ENCODE data around the gene TMEM35A. TPM values are rescaled to one million over a fixed set of nuclear protein-coding genes. Genes with fewer than 3 reads are reported as not detected.
"Not testable (repeated sequence)": the region's sequence is repeated elsewhere in the genome, so short reads cannot be mapped to it uniquely, and the experiment has no call there.

Gene TMEM35A
- polyA plus RNA-seq, 1 experiment, result 2.3 TPM

- peak within 1 kb of the TSS; percentile 56 for H3K4me3 ChIP-seq (ENCODE audit: low read depth, low read length)
- CTCF ChIA-PET, result no interaction called here
- H3K36me3 ChIP-seq (ENCODE audit: control insufficient read depth, insufficient read depth, low read length), result no peaks in the 10 kb centered on the region
- POLR2A ChIA-PET, result no interaction called here
- no peak for DNase-seq (ENCODE audit: low read depth)
- TF ChIP-seq CTCF (IDR thresholded peaks at IDR 0.05; ENCODE audit: insufficient read depth, low read depth, low read length), result no peak
- no peaks in the 10 kb centered on the region for H3K27me3 ChIP-seq (ENCODE audit: control insufficient read depth, insufficient read depth, low read length)
Measured at GRCh38 chrX:101051549-101052302, 27.0 kb upstream of the TMEM35A start, which contains the start of gene TRMT2B. TRMT2B (minus strand) TSS chrX:101052111; CDS start chrX:101042289, 9,822 bp downstream.

GRCh38 chrX:101056551-101056950 lies 22.1 kb upstream of the TMEM35A start:
- DNase-seq (ENCODE audit: low read depth); POLR2A ChIA-PET; H3K4me3 ChIP-seq (ENCODE audit: low read depth, low read length); H3K36me3 ChIP-seq (ENCODE audit: control insufficient read depth, insufficient read depth, low read length); H3K27me3 ChIP-seq (ENCODE audit: control insufficient read depth, insufficient read depth, low read length); CTCF ChIA-PET: not testable (repeated sequence)

GRCh38 chrX:101057093-101057714 lies 21.5 kb upstream of the TMEM35A start:
- no peak for DNase-seq (ENCODE audit: low read depth)
- ChIA-PET POLR2A (no interaction called here), CTCF (no interaction called here)
- no peak for TF ChIP-seq CTCF (IDR thresholded peaks at IDR 0.05; ENCODE audit: insufficient read depth, low read depth, low read length)
- Histone ChIP-seq H3K4me3 (ENCODE audit: low read depth, low read length) (no peak overlapping the region), H3K36me3 (ENCODE audit: control insufficient read depth, insufficient read depth, low read length) (no peaks in the 10 kb centered on the region), H3K27me3 (ENCODE audit: control insufficient read depth, insufficient read depth, low read length) (no peaks in the 10 kb centered on the region)

GRCh38 chrX:101062176-101062575 lies 16.5 kb upstream of the TMEM35A start:
- DNase-seq (ENCODE audit: low read depth), result no peak
- TF ChIP-seq CTCF (IDR thresholded peaks at IDR 0.05; ENCODE audit: insufficient read depth, low read depth, low read length), result no peak
- H3K36me3 ChIP-seq (ENCODE audit: control insufficient read depth, insufficient read depth, low read length), result no peaks in the 10 kb centered on the region
- ChIA-PET CTCF (no interaction called here), POLR2A (no interaction called here)
- no peak overlapping the region for H3K4me3 ChIP-seq (ENCODE audit: low read depth, low read length)
- H3K27me3 ChIP-seq (ENCODE audit: control insufficient read depth, insufficient read depth, low read length), result no peaks in the 10 kb centered on the region

GRCh38 chrX:101071582-101071981 lies 7.1 kb upstream of the TMEM35A start:
- ChIA-PET POLR2A (no interaction called here), CTCF (no interaction called here)
- Histone ChIP-seq H3K27me3 (ENCODE audit: control insufficient read depth, insufficient read depth, low read length) (no peaks in the 10 kb centered on the region), H3K4me3 (ENCODE audit: low read depth, low read length) (no peak overlapping the region), H3K36me3 (ENCODE audit: control insufficient read depth, insufficient read depth, low read length) (no peaks in the 10 kb centered on the region)
- no peak for DNase-seq (ENCODE audit: low read depth)
- no peak for TF ChIP-seq CTCF (IDR thresholded peaks at IDR 0.05; ENCODE audit: insufficient read depth, low read depth, low read length)
